H54 (cell line): ENCODE results near the gene MYO1G.

Experiments used
- DNase-seq: peaks from one replicate; pipeline ENCODE4 v3.0.0; 2011; ENCODE audit warnings: low spot score, mixed read lengths; ENCODE audit not compliant: insufficient read length
- FAIRE-seq: peaks from 3 replicates; lab custom pipeline; 2011; peaks lifted over from hg19 to GRCh38; lab: Jason Lieb, UNC
- POLR2A ChIP-seq: IDR thresholded peaks from 2 replicates; pipeline ENCODE4 v1.6.1; 2011; ENCODE audit warnings: low read depth, mild to moderate bottlenecking, low read length

MYO1G gene

GRCh38 chr7:44962483-44963251, 16.1 kb downstream of the MYO1G start:
- DNase-seq (no peak), FAIRE-seq (no peak)
- 0 out of 2 replicates have a peak, but pooled peaks have one; percentile 10 for TF ChIP-seq POLR2A

DNA sequence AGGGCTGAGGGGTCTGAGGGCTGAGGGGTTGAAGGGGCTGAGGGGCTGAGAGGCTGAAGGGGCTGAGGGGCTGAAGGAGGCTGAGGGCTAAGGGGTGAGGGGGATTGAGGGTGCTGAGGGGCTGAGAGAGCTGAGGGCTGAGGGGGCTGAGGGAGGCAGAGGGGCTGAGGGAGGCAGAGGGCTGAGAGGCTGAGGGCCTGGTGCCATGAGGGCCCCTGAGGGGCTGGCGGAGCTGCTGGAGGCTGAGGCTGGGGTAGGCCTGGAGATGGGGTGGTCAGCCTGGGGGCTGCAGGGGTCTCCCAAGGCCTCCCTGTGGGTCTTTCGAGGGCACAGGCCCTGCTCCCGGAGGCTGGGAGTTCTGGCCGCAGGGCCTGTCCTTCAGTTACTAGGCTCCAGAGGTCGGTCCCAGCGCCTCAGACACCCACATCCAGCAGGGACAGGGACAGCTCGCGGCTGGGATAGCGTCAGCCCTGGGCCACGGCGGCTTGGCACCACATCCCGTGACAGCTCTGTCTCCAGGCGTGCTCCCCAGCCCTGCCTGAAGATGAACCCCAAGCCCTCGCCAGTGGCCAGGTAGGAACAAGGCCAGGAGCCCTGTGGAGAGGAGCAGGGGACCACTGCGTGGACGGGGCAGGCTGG, 16.9 kb downstream of the MYO1G start:
- DNase-seq (no peak), FAIRE-seq (no peak)
- no peak for TF ChIP-seq POLR2A

DNA sequence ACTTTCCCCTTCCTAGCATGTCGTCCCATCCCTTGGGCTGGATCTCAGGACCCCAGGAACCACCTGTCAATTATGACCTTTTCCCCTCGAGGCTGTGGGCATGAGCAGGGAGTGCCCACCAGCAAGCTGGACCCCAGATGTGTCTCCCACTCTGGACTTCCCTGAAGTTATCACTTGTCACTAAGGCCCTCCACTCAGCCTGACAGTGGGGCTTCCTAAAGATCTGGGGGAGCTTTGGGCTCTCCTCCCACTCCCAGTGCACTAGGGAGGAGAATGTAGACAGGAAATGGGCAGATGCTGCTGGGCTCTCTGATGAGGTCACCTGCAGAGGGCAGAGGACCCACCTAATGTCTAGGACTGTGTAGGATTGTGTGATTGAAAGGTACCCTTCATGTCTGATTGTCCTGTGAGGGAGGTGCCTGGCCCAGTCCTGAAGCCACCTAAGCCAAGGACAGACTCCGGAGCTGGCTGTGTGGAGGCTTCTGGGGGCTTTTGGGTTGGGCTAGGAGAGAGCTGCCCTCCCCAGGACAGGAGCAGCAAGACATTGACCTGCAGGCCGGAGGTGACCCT, 18.7 kb downstream of the MYO1G start:
- DNase-seq, result no peak
- FAIRE-seq, result no peak
- no peak for TF ChIP-seq POLR2A

DNA sequence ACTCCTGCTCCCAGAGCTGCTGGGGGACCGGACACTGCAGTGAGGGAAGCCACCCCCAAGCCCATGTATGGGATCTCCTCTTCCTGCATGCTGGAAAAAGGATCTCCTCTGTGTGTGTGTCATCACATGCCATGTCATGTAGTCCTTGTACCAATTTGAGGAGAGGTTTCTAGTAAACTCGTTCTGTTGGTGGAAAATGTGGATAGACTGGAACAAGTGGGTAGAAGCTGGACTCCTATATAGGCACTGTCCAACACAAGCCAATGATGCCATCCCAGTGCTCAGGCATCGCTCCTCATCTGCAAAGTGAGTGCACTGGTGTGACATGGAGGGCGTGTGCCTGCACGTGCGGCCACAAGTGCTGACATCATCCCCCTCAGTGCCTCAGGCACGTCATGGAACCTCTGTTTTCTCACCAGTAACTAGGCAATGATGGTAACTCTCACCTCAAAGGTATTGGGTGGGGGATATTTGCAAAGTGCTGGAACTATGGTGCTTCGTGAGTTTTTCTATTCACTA, 19.3 kb downstream of the MYO1G start:
- no peak for TF ChIP-seq POLR2A
- DNase-seq, result no peak
- FAIRE-seq, result no peak

- TF ChIP-seq POLR2A, result no peak
- FAIRE-seq (no peak), DNase-seq (no peak)
These were observed 20.0 kb downstream of the MYO1G start for GRCh38 chr7:44958645-44959344.

DNA sequence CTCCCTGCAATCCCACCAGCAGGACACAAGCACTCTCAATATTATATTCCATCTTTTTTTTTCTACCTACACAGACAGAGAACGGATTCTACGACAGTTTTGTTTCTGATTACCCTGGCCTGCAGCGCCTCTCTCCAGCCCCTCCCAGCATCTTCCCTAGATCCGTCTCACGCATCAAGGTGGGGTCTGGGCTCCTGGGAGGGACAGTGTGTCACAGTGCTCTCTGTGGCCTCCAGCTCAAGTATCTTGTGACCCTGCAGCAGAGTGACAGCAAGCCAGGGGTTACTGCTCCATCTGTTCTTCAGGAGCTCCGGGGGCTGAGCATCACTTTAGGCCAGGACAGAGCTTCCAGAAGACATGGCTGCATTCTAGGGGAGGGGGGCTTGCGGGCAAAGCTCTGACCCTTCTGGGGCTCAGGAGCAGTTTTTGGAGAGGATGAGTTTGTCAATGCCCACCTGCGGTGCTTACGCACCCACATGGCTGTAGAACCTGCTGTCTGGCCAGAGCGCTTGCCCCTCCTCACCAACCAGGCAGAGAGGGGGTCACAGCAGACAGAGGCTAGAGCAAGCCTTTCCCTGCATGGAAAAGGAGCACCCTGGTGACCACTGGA, 22.6 kb downstream of the MYO1G start:
- FAIRE-seq (no peak), DNase-seq (no peak)
- no peak for TF ChIP-seq POLR2A

- no peak for FAIRE-seq
- DNase-seq, result no peak
These were observed 23.1 kb downstream of the MYO1G start for GRCh38 chr7:44955733-44956132.

GRCh38 chr7:44953156-44953555, 25.7 kb downstream of the MYO1G start:
- FAIRE-seq (no peak), DNase-seq (no peak)
- no peak for TF ChIP-seq POLR2A

More at GRCh38 chr7:44955733-44956132, 23.1 kb downstream of the MYO1G start:
- no peak for TF ChIP-seq POLR2A

DNA sequence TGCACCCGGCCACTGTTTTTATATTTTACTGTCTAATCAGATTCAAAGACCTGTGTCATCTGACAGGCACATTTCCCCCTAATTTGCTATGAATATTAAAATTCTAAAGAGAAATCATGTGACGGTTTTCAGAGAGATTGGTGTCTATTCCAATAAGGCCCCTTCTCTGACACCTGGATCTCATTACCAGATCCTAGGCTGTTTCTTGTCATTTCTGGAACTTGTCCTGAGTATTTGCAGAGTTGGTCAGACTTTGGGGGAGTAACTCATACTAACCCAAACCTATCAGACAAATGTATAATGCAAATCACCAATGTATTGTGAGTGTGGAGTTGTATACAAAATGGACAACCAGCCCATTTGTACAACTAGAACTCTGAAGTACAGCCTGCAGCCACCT, 29.5 kb downstream of the MYO1G start:
- DNase-seq, result no peak
- TF ChIP-seq POLR2A, result no peak
- FAIRE-seq, result no peak

DNA sequence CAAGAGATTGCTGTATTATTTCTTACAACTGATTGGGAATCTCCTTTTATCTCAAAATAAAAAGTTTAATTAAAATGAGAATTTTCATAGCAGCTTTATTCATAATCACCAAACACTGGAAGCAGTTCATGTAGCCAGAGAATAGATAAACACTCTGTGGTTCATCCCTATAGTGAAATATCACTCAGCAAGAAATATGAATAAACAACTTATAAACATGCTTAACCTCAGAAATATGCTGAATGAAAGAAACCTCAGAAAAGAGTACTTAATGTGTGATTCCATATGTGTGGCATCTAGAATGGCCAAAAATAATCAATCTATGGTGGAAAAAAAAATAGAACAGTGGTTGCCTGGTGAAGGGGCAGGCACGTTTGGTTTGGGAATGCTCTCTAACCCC, 33.3 kb downstream of the MYO1G start:
- TF ChIP-seq POLR2A, result no peak
- FAIRE-seq, result no peak
- no peak for DNase-seq

GRCh38 chr7:44944821-44945220, 34.0 kb downstream of the MYO1G start:
- FAIRE-seq, result no peak
- no peak for DNase-seq
- no peak for TF ChIP-seq POLR2A

DNA sequence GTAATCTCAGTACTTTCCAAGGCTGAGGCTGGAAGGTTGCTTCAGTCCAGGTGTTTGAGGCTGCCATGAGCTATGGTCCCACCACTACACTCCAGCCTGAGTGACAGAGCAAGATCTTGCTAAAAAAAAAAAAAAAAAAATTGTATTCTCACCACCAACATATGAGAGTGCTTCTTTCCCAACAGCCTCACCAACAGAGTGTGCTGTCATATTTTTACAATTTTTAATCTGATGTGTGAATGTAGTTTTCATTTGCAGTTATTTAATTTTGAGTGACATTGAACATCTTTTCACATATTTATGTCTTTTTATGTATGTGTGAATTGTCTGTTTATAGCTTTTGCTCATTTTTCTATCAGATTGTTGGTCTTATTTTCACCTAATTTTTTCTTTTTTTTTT, 35.2 kb downstream of the MYO1G start:
- no peak for TF ChIP-seq POLR2A
- no peak for DNase-seq
- no peak for FAIRE-seq

DNA sequence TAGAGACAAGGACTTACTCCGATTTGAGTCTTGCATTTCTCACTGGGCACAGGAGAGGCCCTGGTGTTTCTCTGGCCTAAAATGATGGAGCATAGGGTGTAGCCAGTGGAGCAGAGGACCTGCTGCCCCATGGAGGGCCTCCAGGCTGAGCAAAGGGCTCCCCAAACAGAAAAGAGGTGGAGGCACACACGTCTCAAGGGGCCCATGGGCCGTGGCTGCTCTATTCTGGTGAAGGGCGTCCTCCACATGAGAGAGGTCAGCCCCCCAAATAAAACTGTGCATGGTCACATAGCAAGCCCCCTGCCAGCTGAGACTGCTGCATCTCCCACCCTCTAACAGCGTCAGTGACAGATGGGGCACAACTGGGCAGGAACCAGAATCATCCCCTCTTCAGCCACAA, 41.4 kb downstream of the MYO1G start:
- TF ChIP-seq POLR2A, result no peak
- FAIRE-seq, result no peak

More for the DNA sequence above, 41.4 kb downstream of the MYO1G start:
- no peak for DNase-seq
